Measurements from ENCODE around the gene RNF19B. TPM values are rescaled to one million over a fixed set of nuclear protein-coding genes. Genes with fewer than 3 reads are reported as not detected.

The RNF19B gene
- total and polyA plus RNA-seq, 2 experiments from 2014 or later: 15.8 to 17.8 TPM

DNA sequence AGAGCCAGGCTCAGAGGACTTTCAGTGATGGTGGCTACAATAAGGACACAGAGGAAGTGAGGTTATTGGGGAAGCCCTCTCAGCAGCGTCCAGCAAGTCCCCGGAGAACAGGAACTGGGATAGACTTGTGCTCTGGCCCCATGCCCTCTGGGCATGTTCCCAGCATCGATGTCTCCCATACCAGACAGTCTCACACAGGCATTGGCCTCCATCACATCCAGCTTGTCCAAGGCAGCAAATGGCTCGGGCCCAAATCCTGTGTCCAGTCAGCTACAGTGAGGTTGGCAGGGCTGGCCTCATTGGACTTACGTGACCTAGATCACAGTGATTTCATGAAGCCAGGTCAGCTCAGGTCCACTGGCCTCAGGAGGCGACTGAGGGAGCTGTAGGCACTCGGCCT lies 43.8 kb downstream of the RNF19B start:
- Histone ChIP-seq H3K27me3 (peaks cover 5% of the 10 kb centered on the region), H3K9me3 (ENCODE audit: low read depth) (no peaks in the 10 kb centered on the region), H3K4me3 (no peak overlapping the region), H3K4me1 (ENCODE audit: low read depth) (peaks cover 14% of the 10 kb centered on the region), H3K36me3 (no peaks in the 10 kb centered on the region), H3K27ac (no peak overlapping the region)
- peak in 1 of 2 donors; percentile 44 for DNase-seq (ENCODE audit: low read depth in 1 of 2, low spot score in 1 of 2)
- TF ChIP-seq CTCF (IDR thresholded peaks at IDR 0.05; ENCODE audit: low read depth, low read length): no peak

GRCh38 chr1:32919811-32920733 lies 44.5 kb downstream of the RNF19B start:
- Histone ChIP-seq H3K27me3 (peaks cover 5% of the 10 kb centered on the region), H3K4me3 (no peak overlapping the region), H3K36me3 (no peaks in the 10 kb centered on the region), H3K27ac (no peak overlapping the region), H3K4me1 (ENCODE audit: low read depth) (peaks cover 7% of the 10 kb centered on the region), H3K9me3 (ENCODE audit: low read depth) (no peaks in the 10 kb centered on the region)
- DNase-seq (ENCODE audit: low read depth in 1 of 2, low spot score in 1 of 2): peak in 1 of 2 donors; percentile 66
- no peak for TF ChIP-seq CTCF (IDR thresholded peaks at IDR 0.05; ENCODE audit: low read depth, low read length)

- Histone ChIP-seq H3K36me3 (no peaks in the 10 kb centered on the region), H3K4me3 (no peak overlapping the region), H3K27ac (no peak overlapping the region), H3K27me3 (no peaks in the 10 kb centered on the region), H3K9me3 (ENCODE audit: low read depth) (no peaks in the 10 kb centered on the region), H3K4me1 (ENCODE audit: low read depth) (no peaks in the 10 kb centered on the region)
- DNase-seq (ENCODE audit: low read depth in 1 of 2, low spot score in 1 of 2): peak in 1 of 2 donors; percentile 31
- TF ChIP-seq CTCF (IDR thresholded peaks at IDR 0.05; ENCODE audit: low read depth, low read length): no peak
Observed at GRCh38 chr1:32918179-32918578, 46.4 kb downstream of the RNF19B start.

DNA sequence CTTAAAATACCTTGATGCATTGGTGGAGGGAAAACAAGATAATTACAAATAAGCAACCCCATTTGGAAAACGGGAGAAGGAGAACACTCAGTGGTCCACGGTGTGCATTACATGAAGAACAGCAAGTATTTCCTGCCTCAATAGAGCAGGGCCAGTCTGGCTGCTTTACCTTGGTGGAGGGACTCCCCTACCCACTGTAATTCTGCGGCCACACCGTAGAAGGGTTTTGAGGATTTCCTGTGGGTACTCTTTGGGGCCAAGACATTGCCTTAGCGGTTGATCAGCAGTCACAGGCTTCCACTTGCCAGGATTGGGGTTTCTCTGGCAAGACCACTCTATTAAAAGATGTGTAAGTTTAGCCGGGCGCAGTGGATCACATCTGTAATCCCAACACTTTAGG lies 47.1 kb downstream of the RNF19B start:
- no peak for TF ChIP-seq CTCF (IDR thresholded peaks at IDR 0.05; ENCODE audit: low read depth, low read length)

DNA sequence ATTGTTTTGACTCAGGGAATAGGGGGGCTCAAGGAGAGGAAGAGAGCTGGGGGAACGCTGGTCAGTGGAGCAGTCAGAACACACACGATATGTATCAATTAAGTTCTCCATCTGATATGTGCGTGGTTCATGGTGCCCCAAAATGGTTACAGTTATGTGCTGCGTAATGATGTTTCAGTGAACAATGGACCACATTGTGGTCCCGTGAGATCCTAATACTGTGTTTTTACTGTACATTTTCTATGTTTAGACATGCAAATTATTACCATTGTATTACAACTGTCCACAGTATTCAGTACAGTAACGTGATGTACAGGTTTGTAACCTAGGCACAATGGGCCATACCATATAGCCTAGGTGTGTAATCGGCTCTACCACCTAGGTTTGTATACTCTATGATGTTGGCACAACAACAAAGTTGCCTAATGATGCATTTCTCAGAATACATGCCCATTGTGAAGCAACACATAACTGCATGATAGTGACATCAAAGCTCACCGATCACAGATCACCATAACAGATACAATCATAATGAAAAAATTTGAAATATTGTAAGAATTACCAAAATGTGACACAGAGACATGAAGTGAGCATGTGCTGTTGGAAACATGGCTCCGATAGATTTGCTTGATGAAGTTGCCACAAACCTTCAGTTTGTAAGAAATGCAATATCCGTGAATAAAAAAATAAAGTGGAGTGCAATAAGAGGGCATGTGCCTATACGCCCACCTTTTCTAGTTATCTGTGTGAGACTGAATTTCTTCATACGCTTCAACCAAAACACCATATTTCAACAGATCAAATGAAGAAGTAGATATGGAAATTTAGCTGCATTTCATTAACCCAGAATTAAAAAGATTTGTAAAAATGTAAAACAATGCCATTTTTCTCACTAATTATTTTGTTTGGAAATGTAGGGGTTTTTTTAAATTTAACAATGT lies 48.6 kb downstream of the RNF19B start:
- no peak for DNase-seq (ENCODE audit: low read depth in 1 of 2, low spot score in 1 of 2)
- Histone ChIP-seq H3K27me3 (no peaks in the 10 kb centered on the region), H3K27ac (no peak overlapping the region), H3K4me3 (no peak overlapping the region), H3K4me1 (ENCODE audit: low read depth) (no peaks in the 10 kb centered on the region), H3K9me3 (ENCODE audit: low read depth) (no peaks in the 10 kb centered on the region), H3K36me3 (no peaks in the 10 kb centered on the region)
- no peak for TF ChIP-seq CTCF (IDR thresholded peaks at IDR 0.05; ENCODE audit: low read depth, low read length)

More for the DNA sequence above, 47.1 kb downstream of the RNF19B start:
- DNase-seq (ENCODE audit: low read depth in 1 of 2, low spot score in 1 of 2): no peak
- Histone ChIP-seq H3K4me1 (ENCODE audit: low read depth) (no peaks in the 10 kb centered on the region), H3K27ac (no peak overlapping the region), H3K36me3 (no peaks in the 10 kb centered on the region), H3K4me3 (no peak overlapping the region), H3K27me3 (no peaks in the 10 kb centered on the region), H3K9me3 (ENCODE audit: low read depth) (no peaks in the 10 kb centered on the region)
